Endothelial cell of umbilical vein (primary cell): ENCODE measurements around the gene AMER2.
"Not testable (repeated sequence)": the region's sequence is repeated elsewhere in the genome, so short reads cannot be mapped to it uniquely, and the experiment has no call there.

Experiments
- CTCF ChIP-seq, 2 donors: IDR thresholded peaks; 1 replicate in 1 of 2; 2 replicates in 1 of 2; pipeline ENCODE4 v1.5.1; 2011; ENCODE audit warnings: low read length in 2 of 2, mild to moderate bottlenecking in 2 of 2, moderate library complexity in 2 of 2, control low read depth in 1 of 2, inconsistent platforms in 1 of 2, low read depth in 1 of 2; ENCODE audit not compliant: insufficient read depth in 1 of 2; ENCODE audit errors: extremely low read depth in 1 of 2
- EZH2 ChIP-seq: IDR thresholded peaks from 2 replicates; pipeline ENCODE4 v1.6.1; 2012; ENCODE audit warnings: borderline replicate concordance, low read depth, mild to moderate bottlenecking, moderate library complexity, low read length, inconsistent platforms; ENCODE audit not compliant: severe bottlenecking
- MAX ChIP-seq: IDR thresholded peaks from 2 replicates; pipeline ENCODE4 v1.6.1; 2011; ENCODE audit not compliant: insufficient read depth, insufficient read length
- MYC ChIP-seq: IDR thresholded peaks from one replicate; pipeline ENCODE4 v1.6.1; 2011; ENCODE audit warnings: mild to moderate bottlenecking, low read depth, low read length
- POLR2A ChIP-seq: IDR thresholded peaks from 2 replicates; pipeline ENCODE4 v1.6.1; 2012; ENCODE audit warnings: low read depth, mild to moderate bottlenecking, control low read depth, low read length

GRCh38 chr13:25165163-25165562, 6.9 kb downstream of the AMER2 start:
- not testable (repeated sequence) for TF ChIP-seq MAX; CTCF (IDR thresholded peaks at IDR 0.05; ENCODE audit: extremely low read depth in 1 of 2, insufficient read depth in 1 of 2, low read depth in 1 of 2, low read length in 2 of 2); MYC; POLR2A; EZH2
